ENCODE data around the gene CDH4.

CDH4 gene

DNA sequence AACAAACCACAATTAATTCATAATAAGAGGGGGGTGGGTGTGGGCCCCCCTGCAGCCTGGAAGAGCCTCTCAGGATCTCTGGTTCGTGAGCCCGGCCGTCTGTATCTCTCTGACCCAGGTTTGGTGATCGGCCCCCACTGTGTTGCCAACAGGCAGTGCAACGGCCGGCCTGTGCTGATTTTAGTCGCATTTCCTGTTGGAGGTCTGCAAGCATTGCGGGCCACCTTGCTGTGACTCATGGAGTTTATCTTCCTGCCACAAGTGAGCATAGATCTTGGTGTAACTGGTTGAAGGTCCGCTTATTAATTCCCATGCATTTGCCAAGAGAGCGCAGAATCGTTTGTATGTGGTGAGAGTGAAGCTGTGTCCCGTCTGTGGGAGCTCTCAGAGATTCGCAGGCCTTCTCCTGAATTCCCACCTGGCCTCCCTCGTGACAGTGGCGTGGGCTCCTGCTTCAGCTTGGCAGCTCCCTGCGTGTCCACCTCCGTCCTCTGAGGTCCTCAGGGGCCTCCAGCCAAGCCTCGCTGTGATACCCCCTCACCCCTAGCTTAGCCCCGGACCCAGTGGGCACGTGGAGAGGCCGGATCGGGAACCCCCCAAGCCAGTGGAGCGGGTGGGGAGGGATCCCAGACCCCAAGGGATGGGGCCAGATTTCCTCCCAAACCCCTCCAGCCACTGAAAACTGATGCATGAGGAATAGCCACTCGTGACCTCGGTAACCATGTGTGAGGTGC lies 269.8 kb downstream of the CDH4 start:
- DNase-seq, result no peak

DNA sequence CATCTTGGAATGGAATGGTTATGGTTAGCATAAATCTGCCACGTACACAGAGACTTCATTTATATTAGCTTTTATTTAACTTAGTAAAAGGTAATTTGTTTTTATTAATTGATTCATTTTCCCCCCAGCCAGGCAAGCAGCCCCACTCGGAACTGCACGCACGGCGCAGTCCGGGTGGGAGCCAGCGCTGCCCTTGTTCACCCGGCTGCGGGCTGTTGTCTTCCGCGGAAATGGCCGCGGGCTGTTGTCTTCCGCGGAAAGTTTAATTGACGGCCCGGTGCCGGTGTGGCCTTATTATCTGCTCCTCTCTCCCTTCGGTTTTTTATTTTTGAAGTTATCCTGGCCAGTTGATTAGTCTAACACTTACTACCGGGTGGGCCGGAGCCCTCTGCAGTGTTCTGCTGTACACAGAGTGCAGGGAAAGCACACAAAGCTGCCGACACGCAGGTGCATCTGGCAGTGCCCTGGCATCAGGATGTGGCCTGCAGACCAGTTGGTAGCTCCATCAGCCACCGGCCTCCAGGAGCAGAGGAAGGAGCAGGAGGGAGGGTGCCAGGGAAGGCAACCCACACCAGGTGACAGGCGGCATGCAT lies 270.5 kb downstream of the CDH4 start:
- no peak for DNase-seq

DNA sequence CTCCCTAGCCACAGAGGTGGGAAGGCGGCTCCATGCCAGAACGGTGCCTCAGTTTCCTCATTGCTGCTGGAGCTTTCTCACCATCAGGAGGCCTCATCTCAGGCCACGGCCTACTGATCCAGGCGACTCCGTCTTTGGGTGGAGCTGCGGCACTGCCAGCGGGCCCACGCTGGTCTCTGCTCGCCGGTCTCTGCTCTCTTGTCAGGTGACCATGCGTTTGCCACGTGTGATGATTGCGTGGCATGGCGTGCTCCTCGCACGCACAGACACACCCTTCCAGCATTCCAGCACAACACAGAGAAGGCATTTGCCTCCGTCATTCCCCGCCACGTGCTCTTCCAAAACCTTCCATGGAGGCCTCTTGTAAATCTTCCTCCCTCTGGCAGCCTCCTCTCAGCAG lies 271.1 kb downstream of the CDH4 start:
- no peak for DNase-seq

DNA sequence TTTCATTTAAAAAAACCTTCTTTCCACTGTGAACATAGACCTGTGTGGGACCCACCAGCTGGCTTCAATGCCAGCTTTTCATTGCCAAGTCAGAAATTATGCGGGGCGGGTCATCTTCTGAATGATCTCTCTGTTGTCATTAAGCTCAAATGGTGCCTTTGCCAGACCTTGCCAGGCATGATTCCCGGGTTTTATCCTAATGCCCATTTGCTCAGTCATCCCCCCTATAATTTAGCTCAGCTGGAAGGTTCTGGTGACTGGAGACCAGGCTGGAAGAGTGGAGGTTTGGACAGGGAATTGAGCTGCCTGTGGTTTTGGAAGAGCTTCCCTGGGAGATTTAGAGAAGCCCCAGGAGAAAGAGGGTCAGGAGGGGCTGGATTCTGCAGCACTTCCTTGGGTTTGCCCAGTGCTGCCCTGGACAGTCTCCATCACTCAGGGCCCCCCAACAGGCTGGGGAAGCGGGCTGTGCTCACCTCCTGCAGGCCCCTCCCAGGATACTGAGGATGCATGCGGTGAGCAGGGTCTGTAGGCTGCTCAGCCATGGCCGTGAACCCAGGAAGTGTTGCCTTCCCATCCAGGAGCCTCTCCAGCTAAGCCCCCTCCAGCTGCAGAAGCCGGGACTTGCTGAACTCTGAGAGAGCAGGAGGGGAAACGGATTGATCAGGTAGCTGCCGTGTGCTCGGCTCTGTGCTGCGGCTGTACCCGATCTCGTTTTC lies 273.0 kb downstream of the CDH4 start:
- no peak for DNase-seq

DNA sequence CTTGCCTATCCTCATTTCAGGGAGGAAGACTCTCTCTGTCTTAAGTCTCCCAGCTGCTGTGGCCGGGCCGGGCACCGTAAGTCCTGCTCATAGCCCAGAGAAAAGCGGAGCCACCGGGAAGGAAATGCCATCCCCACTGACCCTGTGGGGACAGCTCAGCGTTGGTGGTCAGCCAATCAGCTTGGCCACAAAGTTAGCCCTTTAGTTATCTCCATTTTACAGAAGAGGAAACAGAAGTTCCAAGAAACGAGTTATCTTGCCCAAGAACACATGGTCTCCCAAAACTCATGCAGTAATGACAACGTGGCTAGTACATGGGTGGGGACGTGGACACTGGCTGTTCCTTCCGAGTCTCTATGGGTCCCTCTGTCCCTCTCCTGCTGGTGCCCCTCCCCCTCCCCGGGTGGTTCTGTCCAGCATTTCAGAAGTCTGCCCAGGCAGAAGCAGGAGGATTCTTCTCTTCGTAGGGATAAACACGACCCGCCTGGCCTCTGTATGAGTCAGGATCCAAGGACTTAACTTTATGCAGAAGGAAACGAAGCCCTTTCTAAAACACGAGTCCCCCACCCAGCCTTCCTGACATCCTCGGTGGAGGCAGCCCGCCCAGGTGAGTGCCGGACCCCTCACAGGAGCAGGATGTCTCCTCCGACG lies 273.8 kb downstream of the CDH4 start:
- no peak for DNase-seq

DNA sequence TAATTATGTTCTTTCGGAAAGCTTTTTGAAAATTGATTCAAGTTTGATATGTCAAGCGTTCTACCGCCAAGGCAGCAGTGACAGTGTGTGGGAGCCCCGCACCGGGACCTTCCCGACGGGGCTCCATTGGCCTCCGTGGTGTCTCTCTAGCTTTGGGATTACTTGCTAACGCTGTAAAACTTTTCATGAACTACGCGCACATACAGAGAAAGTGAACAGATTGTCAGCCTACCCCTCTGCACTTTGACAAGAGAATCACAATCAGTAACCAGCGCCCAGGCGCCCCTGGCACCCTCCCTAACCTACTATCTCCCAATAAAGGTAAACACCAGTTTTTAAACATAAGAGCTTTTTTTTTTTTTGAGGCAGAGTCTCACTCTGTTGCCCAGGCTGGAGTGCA lies 274.8 kb downstream of the CDH4 start:
- no peak for DNase-seq

DNA sequence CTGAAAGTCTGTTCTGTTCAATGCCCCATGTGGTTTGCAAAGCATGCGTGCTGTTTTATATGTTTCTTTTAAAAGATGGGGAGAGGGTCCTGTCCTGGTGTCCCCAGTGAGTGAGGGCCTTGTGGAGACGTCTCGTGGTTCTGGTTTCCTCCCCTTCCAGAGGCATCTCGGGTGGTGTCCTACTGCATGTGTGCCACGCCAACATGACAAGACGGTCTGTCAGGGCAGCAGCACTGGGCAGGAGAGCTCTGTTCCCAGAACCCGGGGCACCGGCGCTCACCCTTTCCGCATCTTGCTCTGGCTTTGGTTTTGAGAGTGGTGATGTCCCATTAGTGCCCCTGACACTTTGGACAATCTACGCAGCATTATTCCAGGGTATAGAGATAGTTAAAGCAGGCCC lies 275.6 kb downstream of the CDH4 start:
- no peak for DNase-seq

DNA sequence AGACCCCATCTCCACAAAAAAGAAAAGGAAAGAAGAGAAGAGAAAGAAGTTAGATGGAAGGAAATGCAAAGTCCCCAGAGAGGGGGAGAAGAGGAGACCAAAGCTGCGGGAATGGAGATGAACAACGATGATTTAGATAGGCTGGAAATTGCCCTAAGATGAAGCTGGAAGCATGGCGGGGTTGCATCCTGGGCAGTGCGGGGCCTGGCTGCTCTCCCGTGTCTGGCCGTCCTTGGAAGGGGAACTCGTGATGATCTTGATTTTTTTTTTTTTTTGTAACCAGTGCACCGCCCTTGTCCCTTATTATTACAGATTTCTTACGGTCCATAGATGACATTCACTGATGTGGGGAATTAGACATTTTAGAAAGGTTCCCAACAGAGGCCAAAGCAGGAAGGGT lies 276.5 kb downstream of the CDH4 start:
- DNase-seq, result no peak

DNA sequence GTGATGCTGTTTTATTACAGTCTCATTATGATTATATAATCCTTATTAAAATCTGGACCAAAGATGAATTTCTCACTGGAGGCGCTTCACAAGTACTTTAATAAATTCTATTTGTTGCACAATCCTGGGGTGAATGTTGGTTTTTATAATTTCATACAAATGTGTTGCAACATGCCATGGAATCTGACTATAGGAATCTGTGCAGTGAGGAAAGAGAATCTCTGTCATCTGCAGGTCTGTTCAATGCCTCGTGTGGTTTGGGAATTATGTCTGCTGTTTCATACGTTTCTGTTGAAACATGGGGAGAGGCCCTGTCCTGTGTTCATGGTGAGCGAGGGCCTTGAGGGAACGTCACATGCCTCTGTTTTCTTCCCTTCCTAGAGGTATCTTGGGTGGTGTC lies 277.3 kb downstream of the CDH4 start:
- no peak for DNase-seq

DNA sequence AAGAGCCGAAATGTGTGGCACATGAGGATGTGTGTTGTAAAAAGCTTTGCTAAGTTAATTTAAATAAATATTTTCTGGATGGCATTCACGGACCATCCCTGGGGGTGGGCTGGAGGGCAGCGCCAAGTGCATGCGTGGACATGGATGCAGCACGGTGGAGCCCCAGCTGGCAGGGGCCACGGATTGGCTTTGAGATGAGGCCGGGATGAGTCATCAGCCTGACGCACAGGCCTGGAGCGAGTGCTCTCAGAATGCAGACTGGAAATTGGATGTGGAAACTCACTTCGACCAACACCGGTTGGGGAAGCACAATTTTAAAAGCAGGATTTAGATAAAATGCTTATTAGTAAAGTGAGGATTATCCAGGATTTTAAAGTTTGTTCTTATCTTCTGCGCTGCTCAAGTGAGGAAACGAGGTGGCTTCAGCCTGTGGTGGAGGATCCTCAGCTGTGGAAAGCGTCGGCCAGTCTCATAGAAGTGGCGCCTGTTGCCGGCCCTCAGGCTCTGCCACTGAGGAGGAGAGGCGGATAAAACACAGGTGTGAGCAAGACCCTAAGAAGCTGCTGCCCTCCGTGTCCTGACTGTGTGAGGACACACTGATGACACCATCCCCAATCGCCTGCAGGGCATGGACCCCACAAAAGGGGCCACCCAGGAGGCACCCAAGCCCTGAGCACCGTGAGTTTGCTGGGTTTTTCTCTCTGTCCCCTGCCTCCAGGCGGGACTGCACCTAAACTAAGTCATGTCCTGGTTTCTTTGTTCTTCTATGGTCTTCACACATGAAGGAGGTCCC lies 279.7 kb downstream of the CDH4 start:
- DNase-seq, result no peak

DNA sequence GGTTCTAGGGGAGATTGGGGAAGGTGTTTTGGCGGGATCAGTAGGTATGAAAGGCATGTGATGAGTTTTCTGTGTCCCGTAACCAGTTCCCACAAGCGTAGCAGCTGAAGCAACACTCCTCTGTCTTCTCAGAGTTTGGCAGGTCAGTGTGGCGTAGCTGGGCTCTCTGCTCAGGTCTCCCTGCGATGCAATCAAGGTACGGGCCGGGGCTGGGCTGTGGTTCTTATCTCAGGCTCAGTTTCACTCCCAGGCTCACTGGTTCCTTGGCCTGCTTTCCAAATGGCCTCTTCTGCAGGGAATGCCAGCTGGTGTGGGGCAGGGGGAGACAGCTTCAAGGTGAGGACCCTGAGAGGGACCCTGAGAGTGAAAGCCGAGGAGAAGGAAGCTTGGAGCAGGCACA lies 280.7 kb downstream of the CDH4 start:
- no peak for DNase-seq

DNA sequence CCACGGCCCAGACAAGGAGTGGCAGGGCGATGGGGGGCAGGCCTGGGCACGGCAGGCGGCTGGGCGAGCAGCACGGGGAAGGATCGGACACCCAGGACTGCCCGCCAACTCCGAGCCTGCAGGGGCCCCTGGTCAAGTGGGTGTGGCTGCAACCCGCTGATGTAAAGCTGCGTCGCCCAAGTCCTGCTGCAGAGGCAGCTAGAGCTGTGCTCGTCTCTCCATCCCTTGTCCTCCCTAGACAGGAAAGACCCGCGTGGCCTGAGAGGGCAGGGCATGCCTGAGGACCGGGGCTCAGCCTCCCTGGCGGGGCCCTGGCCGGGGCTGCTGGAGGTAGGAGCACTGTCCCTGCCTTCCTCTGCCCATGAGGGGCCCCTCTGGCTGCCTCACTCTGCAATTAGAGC lies 281.2 kb downstream of the CDH4 start:
- no peak for DNase-seq

DNA sequence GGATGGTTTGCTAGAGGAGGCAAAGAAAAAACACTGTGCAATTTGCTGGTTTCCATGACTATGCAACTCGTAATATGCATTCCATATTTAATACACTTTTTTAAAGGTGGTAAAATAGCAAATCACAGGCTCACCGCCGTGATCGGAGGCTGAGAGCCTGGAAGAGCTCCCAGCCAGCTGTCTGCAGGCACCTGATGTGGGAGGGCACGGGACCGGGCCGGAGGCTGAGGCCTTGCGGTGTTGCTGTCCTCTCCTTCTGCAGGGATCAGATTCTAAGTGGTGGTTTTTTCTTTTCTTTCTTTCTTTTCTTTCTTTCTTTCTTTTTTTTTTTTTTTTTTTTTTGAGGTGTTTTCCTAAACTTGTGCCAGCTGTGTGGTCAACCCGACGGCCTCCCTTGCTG lies 282.3 kb downstream of the CDH4 start:
- DNase-seq, result no peak

DNA sequence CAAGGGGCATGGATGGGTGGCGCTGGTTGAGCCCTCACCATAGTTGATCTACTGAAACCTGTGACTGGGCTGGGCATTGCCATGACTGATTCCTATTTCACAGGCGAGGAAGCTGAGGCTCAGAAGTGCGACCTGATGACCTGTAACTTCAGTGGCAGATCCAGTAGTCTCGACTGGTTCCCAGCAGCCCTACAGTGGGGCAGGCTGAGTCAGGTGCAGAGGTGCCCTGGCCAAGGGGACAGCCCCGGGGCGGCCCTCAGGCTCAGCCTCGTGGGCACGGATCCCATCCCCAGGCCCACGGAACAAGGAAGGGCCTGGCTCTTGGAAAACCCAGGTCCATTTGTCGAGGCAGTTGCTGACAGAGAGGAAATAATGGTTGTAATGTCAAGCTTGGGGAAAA lies 283.0 kb downstream of the CDH4 start:
- no peak for DNase-seq

DNA sequence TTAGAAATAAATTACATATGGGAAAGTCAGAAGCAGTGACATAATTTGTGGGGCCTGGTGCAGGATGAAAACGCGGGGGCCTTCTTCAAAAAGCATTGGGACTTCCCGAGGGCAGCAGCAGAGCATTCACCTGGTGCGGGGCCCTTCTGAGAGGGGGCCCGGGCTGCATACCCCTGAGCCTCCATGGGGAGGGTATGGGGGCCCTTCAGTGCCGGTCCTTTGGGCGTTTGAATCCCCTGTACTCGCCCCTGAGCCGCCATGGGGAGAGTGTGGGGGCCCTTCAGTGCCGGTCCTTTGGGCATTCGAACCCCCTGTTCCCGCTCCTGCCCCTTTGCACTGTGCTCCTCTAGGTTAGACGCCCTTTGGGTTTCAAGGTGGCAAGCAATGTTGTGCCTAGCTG lies 283.5 kb downstream of the CDH4 start:
- no peak for DNase-seq

DNA sequence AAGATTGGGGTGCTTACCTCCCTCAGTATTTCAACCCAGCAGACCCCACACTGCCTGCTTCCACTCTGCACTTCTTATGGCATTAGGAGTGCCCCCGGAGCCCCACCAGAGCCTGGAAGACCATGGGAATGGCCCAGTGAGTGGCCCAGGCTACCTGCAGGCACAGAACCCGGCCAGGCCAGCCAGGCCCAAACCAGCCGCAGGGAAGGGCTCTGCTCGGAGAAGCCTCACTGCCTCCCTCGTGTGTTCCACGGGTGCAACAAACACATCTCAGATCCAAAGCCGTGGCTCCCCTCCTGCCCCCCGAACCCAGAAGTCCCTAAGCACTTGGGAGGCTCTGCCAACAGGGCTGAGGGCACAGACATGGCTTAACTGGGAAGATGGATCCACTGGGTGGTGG lies 283.9 kb downstream of the CDH4 start:
- DNase-seq, result no peak

DNA sequence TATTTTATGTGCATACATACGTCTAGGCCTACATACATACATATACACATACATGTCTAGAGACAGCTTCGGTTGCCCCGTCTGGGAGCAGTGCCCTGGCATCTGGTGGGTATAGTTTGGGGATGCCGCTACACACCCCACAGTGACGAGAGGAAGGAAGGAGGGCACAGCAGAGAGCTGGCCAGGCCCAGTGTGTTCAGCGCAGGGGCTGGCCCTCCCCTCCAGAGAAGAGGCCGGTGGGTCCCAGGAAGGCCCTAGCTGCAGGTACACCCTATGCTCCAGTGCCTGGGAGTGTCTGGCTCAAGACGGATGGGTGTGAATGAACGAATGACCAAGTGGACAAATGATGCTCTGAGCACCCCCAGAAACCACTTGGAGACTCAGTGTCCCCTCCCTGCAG lies 284.6 kb downstream of the CDH4 start:
- no peak for DNase-seq

DNA sequence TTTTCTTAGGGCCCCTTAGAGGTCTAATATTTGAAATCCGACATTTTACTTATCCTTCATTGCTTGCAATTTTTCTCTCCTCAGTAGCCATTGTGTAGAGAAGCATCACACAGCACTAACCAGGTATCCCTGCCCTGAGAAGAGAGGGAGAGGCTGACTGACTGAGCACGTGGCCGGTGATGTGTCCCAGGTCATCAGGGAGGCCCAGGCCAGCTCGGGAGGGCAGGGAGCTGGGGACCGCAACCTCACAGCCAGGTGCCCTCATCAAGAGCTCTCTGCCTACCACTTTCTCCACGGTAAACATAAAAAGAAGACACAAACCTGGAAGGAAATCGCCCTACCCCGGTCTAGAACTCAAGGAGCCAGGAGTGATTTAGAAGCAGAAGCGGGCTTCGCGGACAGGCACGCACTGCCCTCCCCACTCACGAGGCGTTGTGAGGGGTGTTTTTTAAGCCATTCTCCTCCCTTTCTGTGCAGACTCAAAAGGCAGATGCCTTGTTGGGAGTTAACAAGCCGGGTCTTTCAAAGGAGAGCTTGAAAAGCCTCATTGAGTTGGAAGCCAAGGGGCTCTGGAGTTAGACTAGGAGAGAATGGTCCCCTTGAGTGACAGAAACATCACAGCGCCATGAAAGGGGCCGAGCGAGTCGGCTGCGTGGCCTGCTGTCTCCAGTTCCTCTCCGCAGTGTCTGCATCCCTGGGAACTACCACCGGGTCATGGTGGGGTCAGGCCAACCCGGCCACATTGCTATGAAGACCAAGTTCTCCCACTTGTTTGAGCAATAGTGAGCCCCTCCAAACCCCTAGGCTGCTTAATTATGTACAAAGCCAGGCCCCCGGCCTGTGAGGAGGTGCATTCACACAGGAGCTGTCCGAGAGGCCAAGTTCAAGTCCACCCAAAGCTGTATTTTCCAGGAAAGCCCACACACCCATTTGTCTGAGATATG lies 285.4 kb downstream of the CDH4 start:
- no peak for DNase-seq

DNA sequence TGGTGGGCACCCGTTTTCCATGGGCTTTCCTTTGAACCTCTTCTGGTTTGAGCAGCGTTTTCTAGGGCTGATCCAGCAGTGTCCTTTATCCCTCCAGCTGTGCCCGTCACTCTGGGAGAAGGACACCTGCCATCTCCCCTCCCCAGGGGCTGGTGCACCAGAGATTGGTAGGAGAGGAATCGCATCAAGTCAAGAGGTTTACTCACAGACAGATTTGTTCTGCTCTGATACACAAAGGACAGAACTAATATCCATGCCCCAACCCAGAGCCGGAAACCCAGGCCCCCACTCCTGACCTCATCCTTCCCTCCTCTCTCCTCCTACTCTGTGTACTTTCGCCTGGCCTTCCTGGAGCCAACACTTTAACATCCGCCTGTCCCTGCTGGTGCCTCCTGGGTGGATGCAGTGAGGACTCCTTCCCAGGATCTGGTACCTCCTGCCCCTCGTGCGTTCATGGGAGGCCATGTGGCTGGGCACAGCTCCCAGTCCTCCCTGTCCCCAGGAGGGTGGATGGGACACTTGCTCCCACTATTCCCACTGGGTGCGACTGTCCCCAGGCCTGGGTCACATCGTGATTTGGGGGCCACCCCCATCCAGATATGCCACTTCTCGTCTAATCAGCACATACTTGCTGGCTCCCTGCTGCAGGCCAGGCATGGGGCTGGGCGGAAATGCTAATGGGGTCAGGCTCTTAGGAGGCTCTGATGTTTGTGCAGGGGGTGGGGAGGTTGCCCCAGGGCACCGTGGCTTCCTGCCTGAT lies 286.3 kb downstream of the CDH4 start:
- no peak for DNase-seq

DNA sequence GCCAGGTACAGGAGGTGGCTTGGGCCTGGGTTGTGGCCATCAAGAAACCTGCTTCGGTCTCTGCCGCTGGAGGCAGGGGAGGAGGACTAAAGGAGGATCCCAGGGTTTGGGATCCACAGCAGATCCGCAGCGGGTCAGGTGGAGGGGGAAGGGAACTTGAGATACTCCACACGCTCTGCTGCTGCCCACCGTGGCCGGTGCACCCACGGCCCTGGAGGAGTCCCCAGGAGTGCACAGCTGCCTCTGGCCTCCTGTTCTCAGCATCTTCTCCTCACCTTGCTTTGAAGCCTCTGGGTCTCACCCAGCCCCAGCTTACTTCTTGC lies 286.8 kb downstream of the CDH4 start:
- DNase-seq, result no peak

DNA sequence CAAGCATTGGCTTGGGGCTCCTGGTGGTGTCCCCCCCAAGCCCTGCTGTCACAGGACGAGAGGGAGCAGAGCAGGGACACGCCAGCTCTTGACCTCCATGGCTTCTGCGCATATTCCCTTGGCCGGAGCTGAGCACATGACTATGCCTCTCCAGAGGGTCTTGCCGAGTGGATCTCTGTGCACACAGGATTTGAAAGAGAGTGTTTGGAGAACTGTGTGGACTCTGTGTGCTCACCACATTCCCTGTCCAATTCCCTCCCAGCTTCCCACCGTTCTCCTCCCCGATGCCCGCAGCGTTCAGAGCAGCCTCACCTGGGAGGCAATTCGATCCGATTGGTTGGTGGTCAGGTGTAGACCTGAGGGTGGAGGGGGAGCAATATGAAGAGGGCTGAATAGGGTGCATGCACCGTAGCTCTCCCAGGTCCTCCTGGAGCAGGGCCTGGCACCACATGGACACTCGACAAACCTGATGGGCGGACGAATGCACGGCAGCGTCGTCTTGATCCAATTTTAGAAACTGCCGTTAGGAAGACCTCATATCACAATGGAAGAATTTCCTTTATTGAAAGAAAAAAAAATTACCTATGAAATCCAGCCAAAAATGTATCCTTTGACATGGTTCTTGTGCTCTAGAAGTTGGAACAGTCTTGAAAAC lies 287.8 kb downstream of the CDH4 start:
- no peak for DNase-seq

Measured in CD4-positive, alpha-beta T cell treated with Interleukin-17A for 1 hour (primary cell).